Inferior parietal cortex (tissue), 1 donor: ENCODE results near the gene RCVRN.

Source experiments
- DNase-seq: peaks from one replicate; pipeline ENCODE4 v3.0.0-alpha.2; 2016; ENCODE audit errors: extremely low spot score

The RCVRN gene

DNA sequence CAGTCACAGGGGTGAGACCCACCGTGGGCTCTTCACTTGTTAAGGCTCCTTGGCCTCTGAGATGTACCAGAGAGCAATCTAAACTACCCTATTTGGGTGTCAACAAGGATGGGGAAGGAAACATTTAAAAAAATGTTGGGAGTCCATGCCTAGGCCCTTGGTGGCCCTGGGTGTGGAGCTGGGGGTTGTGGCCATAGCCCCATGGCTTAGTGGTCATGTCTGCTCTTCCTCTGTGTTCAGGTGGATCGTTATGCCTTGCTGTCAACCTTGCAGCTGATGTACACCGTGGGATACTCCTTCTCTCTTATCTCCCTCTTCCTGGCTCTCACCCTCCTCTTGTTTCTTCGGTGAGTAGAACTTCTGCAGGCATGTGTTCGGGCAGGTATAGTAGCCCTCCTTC is 50.8 kb downstream of the RCVRN start:
- DNase-seq = no peak

DNA sequence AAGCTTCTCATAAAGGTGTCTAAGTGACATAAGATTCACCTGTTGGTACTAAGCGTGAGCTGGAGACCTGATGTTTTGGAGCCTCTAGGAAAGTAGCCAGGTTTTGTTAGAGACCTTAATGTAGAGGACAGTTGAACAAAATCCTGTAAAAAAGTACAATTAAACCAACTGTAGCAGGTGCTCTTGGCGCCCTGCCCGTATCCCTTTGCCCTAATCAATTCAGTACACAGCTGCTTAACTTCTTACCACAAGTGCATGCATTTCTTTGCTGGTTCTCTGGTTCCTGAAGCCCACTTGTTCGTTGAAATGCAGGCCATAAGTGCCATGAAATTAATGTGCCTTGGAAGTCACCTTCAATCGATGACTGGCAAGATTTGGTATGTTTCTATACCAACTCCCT is 54.9 kb downstream of the RCVRN start:
- no peak for DNase-seq
